Medulla oblongata (tissue), 1 donor: ENCODE data around the gene NDUFS2.
"Not testable (repeated sequence)": the region's sequence is repeated elsewhere in the genome, so short reads cannot be mapped to it uniquely, and the experiment has no call there.

Experiments used
- DNase-seq: peaks from one replicate; pipeline ENCODE4 v3.0.0-alpha.2; 2015; ENCODE audit errors: extremely low spot score

The NDUFS2 gene

GRCh38 chr1:161219078-161219892 lies 17.1 kb downstream of the NDUFS2 start:
- no peak for DNase-seq

GRCh38 chr1:161220002-161220401 lies 17.8 kb downstream of the NDUFS2 start:
- DNase-seq, result no peak

GRCh38 chr1:161222175-161223019 lies 20.2 kb downstream of the NDUFS2 start:
- DNase-seq, result no peak

GRCh38 chr1:161223805-161224694 lies 21.9 kb downstream of the NDUFS2 start:
- no peak for DNase-seq

- DNase-seq, result not testable (repeated sequence)
These were observed 22.5 kb downstream of the NDUFS2 start for GRCh38 chr1:161224695-161225087.

GRCh38 chr1:161225178-161225533 lies 23.0 kb downstream of the NDUFS2 start:
- DNase-seq, result no peak

GRCh38 chr1:161225534-161226319 lies 23.6 kb downstream of the NDUFS2 start, which contains the start of gene TOMM40L:
Gene TOMM40L (plus strand): TSS chr1:161226060. CDS start chr1:161226490, 430 bp downstream.
- DNase-seq, result peak; percentile 99

GRCh38 chr1:161226320-161226711 lies 24.1 kb downstream of the NDUFS2 start:
- DNase-seq, result no peak

GRCh38 chr1:161226759-161227158 lies 24.6 kb downstream of the NDUFS2 start:
- no peak for DNase-seq

- peak; percentile 90 for DNase-seq
These were observed 25.2 kb downstream of the NDUFS2 start for GRCh38 chr1:161227196-161227871.

- DNase-seq, result no peak
These were observed 25.9 kb downstream of the NDUFS2 start for GRCh38 chr1:161228032-161228431.

GRCh38 chr1:161229896-161230295 lies 27.7 kb downstream of the NDUFS2 start:
- no peak for DNase-seq

GRCh38 chr1:161230762-161231161 lies 28.6 kb downstream of the NDUFS2 start:
- no peak for DNase-seq

- no peak for DNase-seq
These were observed 30.9 kb downstream of the NDUFS2 start for GRCh38 chr1:161233102-161233501.

GRCh38 chr1:161235957-161236775 lies 34.0 kb downstream of the NDUFS2 start:
- no peak for DNase-seq

- DNase-seq, result no peak
These were observed 35.9 kb downstream of the NDUFS2 start, which contains the start of gene NR1I3 for GRCh38 chr1:161238039-161238473. Gene NR1I3 (minus strand): TSS chr1:161238203. CDS start chr1:161236565, 1,638 bp downstream.

GRCh38 chr1:161241682-161242081 lies 39.5 kb downstream of the NDUFS2 start:
- DNase-seq, result no peak

- DNase-seq, result no peak
These were observed 40.1 kb downstream of the NDUFS2 start for GRCh38 chr1:161242313-161242712.

GRCh38 chr1:161244888-161245287 lies 42.7 kb downstream of the NDUFS2 start:
- no peak for DNase-seq
